Measurements from ENCODE around the gene OPHN1. TPM values are rescaled to one million over a fixed set of nuclear protein-coding genes. Genes with fewer than 3 reads are reported as not detected.

OPHN1 gene
- total RNA-seq, 1 experiment from 2014 or later = 4.6 TPM

DNA sequence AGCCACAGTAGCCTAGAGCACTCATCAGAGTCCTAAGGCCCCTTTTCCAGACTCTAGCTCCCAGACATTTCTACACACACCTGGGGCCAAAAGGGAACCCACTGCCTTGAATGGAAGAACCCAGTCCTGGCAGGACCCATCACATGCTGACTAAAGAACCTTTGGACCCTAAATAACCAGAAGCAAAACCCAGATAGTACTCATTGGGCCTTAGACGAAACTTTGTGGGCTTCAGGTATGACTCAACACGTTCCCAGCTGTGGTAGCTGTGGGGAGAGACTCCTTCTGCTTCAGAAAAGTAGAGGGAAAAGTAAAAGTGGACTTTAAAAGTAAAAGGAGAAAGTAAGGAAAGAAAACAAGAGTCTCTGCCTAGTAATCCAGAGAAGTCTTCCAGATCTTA, 311.5 kb downstream of the OPHN1 start:
- H3K27ac Mint-ChIP-seq (ENCODE audit: unreplicated experiment) = no peak overlapping the region
- intact Hi-C loops (cut with micrococcal nuclease; ENCODE audit: unreplicated experiment) = no loop called here

GRCh38 chrX:68121371-68121770, 311.9 kb downstream of the OPHN1 start:
- Mint-ChIP-seq H3K27ac (ENCODE audit: unreplicated experiment) (no peak overlapping the region), H3K36me3 (ENCODE audit: insufficient read depth, unreplicated experiment) (no peaks in the 10 kb centered on the region), H3K4me1 (ENCODE audit: low read depth, unreplicated experiment) (no peaks in the 10 kb centered on the region), H3K9me3 (ENCODE audit: unreplicated experiment) (no peaks in the 10 kb centered on the region), H3K27me3 (ENCODE audit: insufficient read depth, unreplicated experiment) (no peaks in the 10 kb centered on the region), H3K4me3 (ENCODE audit: unreplicated experiment) (no peak overlapping the region)
- Histone ChIP-seq H3K4me1 (no peaks in the 10 kb centered on the region), H3K4me3 (ENCODE audit: low read depth, low read length) (no peak overlapping the region), H3K36me3 (ENCODE audit: control insufficient read depth, insufficient read depth, low read length) (no peaks in the 10 kb centered on the region), H3K9me3 (no peaks in the 10 kb centered on the region), H3K27me3 (replicated peaks; ENCODE audit: control insufficient read depth, insufficient read depth, low read length) (no peaks in the 10 kb centered on the region)
- BruUV-seq (replicated peaks) = no TSS peak
- intact Hi-C loops (cut with micrococcal nuclease; ENCODE audit: unreplicated experiment) = no loop called here
- POLR2A ChIA-PET = no interaction called here
- CTCF ChIA-PET = no interaction called here
- DNase-seq = no peak
- TF ChIP-seq CTCF (IDR thresholded peaks at IDR 0.05; ENCODE audit: insufficient read depth in 1 of 2, low read depth in 1 of 2, low read length in 1 of 2, severe bottlenecking in 1 of 2, unreplicated experiment in 1 of 2) = no peak

More for the DNA sequence above, 311.5 kb downstream of the OPHN1 start:
- H3K9me3 ChIP-seq = no peaks in the 10 kb centered on the region
- no TSS peak for BruUV-seq (replicated peaks)
- no peak overlapping the region for H3K4me3 ChIP-seq (ENCODE audit: low read depth, low read length)
- TF ChIP-seq CTCF (IDR thresholded peaks at IDR 0.05; ENCODE audit: insufficient read depth in 1 of 2, low read depth in 1 of 2, low read length in 1 of 2, severe bottlenecking in 1 of 2, unreplicated experiment in 1 of 2) = no peak
- Mint-ChIP-seq H3K36me3 (ENCODE audit: insufficient read depth, unreplicated experiment) (no peaks in the 10 kb centered on the region), H3K4me1 (ENCODE audit: low read depth, unreplicated experiment) (no peaks in the 10 kb centered on the region), H3K4me3 (ENCODE audit: unreplicated experiment) (no peak overlapping the region), H3K9me3 (ENCODE audit: unreplicated experiment) (no peaks in the 10 kb centered on the region), H3K27me3 (ENCODE audit: insufficient read depth, unreplicated experiment) (no peaks in the 10 kb centered on the region)
- ChIA-PET POLR2A (no interaction called here), CTCF (no interaction called here)
- DNase-seq = no peak
- H3K27me3 ChIP-seq (replicated peaks; ENCODE audit: control insufficient read depth, insufficient read depth, low read length) = no peaks in the 10 kb centered on the region
- no peaks in the 10 kb centered on the region for H3K36me3 ChIP-seq (ENCODE audit: control insufficient read depth, insufficient read depth, low read length)
- no peaks in the 10 kb centered on the region for H3K4me1 ChIP-seq

DNA sequence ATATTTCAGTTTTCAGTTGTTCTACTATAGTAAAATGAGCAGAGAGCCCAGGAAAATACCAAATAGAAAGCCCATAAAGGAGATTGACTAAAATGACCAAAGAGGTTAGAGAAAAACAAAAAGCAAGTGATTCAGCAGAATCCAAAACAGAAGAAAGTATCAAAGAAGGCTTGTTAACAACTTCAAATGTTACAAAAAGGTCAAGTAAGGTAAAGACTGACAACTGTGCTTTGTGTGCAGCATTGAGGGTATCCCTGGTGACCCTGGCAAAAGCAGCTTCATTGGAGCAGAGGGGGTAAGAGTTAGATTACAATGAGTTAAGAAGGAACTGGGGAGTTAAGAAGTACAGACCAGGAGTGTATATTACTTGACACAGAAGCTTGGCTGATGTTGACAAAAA, 317.9 kb downstream of the OPHN1 start:
- no peaks in the 10 kb centered on the region for H3K9me3 ChIP-seq

More for the DNA sequence above, 317.9 kb downstream of the OPHN1 start:
- DNase-seq = no peak
- H3K36me3 Mint-ChIP-seq (ENCODE audit: insufficient read depth, unreplicated experiment) = no peaks in the 10 kb centered on the region
- H3K27me3 Mint-ChIP-seq (ENCODE audit: insufficient read depth, unreplicated experiment) = no peaks in the 10 kb centered on the region
- no peaks in the 10 kb centered on the region for H3K9me3 Mint-ChIP-seq (ENCODE audit: unreplicated experiment)
- CTCF ChIA-PET = no interaction called here
- H3K36me3 ChIP-seq (ENCODE audit: control insufficient read depth, insufficient read depth, low read length) = no peaks in the 10 kb centered on the region
- no peak for TF ChIP-seq CTCF (IDR thresholded peaks at IDR 0.05; ENCODE audit: insufficient read depth in 1 of 2, low read depth in 1 of 2, low read length in 1 of 2, severe bottlenecking in 1 of 2, unreplicated experiment in 1 of 2)
- no peak overlapping the region for H3K27ac Mint-ChIP-seq (ENCODE audit: unreplicated experiment)
- H3K4me3 ChIP-seq (ENCODE audit: low read depth, low read length) = no peak overlapping the region
- intact Hi-C loops (cut with micrococcal nuclease; ENCODE audit: unreplicated experiment) = no loop called here
- POLR2A ChIA-PET = no interaction called here
- H3K4me1 ChIP-seq = 0 out of 2 replicates have a peak, but pooled peaks cover 6% of the 10 kb centered on the region
- H3K4me3 Mint-ChIP-seq (ENCODE audit: unreplicated experiment) = no peak overlapping the region
- H3K4me1 Mint-ChIP-seq (ENCODE audit: low read depth, unreplicated experiment) = no peaks in the 10 kb centered on the region
- no peaks in the 10 kb centered on the region for H3K27me3 ChIP-seq (replicated peaks; ENCODE audit: control insufficient read depth, insufficient read depth, low read length)
- BruUV-seq (replicated peaks) = no TSS peak
